Embryonic facial prominence (tissue), 1 donor: ENCODE measurements around the gene ETV7.
"Not testable (repeated sequence)": the region's sequence is repeated elsewhere in the genome, so short reads cannot be mapped to it uniquely, and the experiment has no call there.

ENCODE experiments used
- DNase-seq: peaks from one replicate; pipeline ENCODE4 v3.0.0-alpha.2; 2016; ENCODE audit errors: extremely low spot score

The ETV7 gene

DNA sequence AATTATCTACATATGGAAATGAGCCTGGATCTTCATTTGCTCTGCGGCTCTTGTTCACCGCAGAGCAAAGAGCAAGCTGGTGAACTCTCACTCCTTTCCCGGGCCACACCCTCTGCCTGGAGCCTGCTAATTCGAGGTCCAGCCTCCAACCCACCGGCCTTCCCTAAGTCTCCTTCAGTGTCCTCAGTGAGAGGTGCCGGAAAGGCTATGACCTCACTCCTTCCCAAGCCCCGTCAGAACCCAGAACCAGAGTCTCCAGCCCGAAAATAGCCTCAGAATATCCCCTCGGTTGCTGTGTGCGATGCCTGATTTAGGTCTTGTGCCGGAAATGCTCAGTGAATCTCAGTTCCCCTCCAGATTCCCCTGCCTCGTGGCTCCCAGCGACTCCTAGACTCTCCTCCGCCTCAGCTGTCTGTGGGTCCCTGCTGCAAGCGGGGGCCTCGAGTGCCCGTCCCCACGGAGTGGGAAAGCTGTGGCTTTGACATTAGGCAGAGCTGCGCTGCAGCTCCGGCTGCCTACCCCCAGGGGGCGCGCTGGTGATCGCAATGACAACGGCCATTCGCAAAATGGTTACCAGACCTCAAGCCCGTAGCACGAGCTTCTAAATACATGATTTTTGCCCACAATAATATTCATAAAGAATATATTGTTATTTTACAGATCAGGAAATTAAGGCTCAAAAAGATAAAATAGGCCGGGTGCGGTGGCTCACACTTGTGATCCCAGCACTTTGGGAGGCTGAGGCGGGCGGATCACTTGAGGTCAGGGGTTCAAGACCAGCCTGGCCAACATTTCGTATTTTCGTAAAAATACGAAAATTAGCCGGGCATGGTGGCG, 46.6 kb downstream of the ETV7 start:
- DNase-seq, result no peak

DNA sequence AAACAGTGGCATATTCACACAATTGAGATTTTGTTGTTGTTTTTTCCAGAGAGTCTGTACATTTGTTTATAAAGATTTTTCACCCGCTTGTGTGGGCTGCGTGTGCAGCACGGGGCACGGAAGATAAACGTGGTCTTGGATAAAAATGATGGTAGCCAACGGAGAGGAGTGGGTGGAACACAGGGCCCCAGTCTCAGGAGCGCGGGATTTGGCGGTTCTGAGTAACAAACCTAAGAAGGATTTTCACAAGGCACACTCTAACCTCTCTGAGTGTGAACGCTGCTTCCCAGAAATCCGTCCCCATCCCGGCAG, 47.2 kb downstream of the ETV7 start:
- DNase-seq, result no peak

DNA sequence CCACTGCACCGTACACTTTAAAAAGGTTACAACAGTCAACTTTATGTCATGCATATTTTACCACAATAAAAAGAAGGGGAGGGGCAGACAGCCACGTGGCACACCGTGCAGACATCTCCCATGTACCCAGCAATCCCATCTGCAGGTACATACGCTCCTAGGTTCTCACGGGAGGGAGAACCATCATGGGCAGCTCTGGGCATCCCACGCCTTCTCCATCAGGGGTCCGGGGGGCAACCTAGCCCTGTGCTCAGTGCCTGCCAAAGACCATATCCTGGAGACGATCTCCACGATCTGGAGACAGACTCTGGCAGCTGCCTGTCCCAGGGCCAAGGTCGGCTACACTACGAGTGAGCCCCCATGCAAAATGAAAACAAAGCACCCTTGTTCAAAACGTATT, 48.3 kb downstream of the ETV7 start:
- DNase-seq, result no peak

DNA sequence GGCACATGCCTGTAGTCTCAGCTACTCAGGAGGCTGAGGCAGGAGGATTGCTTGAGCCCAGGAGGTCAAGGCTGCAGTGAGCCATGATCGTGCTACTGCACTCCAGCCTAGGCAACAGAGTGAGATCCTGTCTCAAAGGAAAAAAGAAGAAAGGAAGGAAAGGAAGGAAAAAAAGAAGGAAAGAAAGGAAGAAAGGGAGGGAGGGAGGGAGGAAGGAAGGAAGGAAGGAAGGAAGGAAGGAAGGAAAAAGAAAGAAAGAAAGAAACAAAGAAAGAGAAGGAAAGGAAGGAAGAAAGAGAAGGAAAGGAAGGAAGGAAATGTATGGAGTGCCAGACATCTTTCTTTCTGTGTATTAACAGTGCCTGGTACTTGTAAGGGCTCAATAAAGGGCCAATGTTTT, 49.2 kb downstream of the ETV7 start:
- DNase-seq, result not testable (repeated sequence)

DNA sequence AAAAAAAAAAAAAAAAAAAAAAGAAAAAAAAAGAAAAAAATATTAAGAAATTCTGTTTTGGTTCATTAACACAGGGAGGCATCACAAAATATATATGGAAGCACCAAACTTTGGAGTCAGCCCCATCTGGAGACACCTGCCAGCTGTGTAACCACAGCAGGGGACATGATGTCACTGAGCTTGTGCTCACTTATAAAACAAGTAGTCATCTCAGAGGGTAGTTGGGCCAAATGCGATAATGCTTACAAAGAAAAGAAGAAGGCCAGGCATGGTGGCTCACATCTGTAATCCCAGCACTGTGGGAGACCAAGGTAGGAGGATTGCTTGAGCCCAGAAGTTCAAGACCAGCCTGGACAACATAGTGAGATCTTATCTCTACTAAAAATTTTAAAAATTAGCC, 49.7 kb downstream of the ETV7 start:
- DNase-seq, result no peak

DNA sequence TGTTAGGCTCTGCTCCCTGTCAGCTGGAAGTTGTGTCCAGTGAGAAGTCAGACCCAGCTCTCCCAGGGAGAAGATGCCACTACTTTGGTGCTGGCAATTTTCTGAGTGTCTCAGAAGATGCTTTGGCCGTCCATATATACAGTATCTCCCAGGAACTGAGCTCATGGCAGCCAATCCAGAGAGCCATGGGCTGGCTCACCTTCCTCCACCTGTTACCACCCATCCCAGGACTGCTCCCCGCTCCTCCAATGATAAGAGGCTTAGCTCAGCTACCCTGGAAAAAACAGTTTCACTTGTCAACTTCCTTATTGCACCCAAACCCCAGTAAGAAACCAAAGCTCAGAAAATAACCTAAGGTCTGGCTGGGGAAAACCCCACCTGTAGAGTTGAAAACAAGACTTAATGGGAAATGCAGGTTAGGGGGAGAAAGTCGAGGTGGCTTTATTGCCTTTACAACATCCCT, 50.7 kb downstream of the ETV7 start, which contains the start of gene BNIP5:
Gene BNIP5 (minus strand): TSS at position 110 of the 463 bp plus-strand sequence. CDS start 6,198 bp downstream, outside the sequence.
- no peak for DNase-seq

DNA sequence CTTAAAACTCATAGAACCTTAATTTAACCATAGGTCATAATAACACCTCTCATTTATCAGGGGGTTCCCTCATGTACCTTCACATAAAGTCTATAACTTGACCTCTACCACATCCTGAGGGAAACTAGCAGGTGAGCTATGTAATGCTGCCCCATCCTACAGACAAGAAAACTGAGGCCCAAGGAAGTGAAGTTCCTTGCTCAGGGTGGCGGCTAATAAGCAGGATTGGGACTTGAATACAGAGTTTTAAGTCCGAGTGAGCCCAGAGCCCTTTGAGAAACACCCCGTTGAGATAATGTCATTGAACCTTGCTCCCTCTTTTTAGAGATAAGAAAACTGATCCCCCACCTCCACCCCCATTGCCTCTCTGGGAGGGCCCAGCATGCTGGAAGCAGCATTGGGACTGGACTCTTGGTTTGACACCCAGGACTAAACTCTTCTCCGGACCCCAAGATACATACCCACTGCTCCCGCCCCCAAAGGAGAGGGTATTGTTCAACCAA, 51.2 kb downstream of the ETV7 start:
- DNase-seq, result no peak

DNA sequence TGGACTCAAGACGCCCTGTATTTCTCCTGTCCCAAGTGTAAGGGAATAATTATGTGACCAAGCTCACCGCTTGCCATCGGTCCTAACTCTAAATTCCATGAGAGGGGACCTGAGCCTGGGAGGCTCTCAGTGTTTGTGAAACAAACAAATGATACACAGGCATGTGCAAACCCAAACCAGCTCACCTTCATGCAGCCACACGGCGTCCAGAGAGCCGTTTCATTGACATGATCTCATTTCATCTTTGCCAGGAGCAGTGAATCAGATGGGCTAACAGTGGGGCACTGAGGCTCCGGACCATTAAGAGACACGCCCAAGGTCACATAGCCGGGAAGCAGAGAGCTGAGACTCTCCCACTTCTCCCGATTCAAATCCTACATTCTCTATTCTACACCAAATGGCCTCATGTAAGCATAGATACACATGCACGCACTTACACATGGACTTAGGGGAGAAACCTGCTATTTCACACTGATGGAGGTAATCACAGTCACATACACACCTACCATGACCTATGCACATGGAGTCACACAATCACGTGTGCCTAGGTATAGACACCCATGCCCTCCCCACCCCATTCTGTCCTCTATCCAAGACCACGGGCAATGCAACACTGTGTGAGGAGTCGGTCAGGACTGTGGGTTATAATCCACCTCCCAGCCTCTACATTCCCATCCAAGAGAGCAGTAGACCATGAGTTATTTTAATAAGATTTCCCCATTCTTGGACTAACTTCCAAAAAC, 51.8 kb downstream of the ETV7 start:
- DNase-seq, result no peak

DNA sequence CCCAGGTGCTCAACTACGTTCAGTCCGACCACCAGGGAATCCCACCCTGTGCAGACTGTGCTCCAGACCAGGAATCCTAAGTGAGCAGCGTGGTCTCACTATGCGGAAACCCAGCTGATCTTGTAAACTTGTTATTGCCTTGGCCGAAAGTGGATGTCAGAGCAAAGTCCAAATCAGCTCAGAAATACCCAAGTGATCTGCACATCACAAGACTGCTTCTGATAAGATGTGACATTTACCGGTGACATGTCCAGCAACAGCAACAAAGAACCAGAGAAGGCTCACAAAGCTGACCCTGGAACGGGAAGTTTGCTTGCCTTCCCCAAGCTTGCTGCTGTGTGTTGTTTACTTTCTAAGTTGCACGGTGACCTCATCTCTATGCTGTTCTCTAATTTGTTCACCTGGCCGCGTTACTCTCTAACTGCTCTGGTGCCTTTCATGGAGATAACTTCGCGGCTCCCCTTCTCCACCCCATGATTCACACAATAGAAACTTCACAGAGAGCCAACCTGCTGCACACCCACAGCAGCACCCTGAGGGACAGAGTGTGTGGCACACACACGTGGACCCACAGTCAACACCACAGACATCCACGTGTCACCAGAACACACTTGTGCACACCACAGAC, 52.5 kb downstream of the ETV7 start:
- no peak for DNase-seq

DNA sequence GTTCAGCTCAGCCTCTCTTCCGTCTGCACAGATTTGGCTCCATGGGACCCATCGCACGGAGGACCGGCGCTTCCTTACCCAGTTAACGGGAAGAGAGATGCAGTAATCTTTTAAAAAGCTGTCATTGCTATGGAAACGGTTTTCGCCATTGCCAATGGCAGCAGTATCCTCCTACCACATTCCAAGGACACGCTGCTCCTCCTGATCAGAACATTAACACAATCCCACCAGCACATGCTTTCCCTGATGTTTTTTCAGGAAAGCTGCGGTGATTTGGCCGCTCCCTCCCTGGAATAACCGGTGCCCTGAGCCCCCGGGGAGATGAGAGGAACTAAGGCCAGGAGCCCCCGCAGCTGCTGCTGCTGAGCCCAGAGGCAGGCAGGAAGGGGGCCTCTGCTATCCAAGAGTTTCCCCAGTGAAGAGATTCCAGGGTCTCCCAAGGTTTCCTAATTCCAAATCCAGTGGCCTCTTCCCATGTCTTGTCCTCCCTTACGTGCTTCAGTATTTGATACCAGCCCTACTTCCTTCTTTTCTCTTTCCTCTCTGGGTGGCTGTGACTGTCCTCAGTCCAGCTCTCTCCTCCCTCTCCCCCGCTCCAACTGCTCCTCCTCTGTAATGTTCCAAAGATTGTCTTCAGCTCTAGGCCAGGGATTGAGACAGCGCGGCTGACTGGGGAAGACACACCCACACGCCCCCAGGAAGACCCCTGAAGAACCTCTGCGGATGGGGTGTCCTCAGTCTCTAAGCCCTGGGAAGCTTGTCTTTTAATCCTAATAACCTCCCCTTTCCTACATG, 53.3 kb downstream of the ETV7 start:
- no peak for DNase-seq

DNA sequence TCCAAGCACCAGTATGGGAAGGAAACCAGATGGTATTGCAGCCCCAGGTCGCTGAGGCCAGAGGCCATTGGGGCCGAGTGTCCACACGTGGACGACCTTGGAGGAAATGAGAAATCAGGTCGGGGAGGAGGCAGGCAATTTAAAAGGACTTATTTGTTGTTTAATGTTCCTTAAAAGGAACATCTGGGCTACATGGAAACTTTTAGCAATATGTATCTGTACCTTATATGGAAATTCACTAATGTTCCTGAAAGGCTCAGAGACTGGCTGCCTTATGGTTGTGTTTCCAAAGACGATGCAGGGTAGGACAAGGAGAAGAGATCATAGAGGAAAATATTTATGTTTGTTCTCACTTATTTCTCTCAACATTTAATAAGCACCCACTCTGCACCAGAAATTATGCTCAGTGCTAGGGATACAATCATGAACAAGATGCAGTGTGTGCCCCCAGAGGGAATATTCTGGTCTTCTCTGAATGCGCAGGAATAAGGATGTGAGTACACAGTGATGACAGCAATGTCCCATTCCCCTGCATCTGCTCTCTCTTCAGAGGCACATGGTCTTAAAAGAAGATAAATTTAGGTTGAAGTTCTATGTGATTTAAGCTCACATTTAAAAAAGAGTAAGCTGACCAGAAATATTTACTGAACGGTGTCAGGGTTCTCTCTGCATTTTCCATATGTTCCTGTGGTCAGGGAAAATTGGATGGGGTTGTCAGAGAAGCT, 54.1 kb downstream of the ETV7 start:
- no peak for DNase-seq

DNA sequence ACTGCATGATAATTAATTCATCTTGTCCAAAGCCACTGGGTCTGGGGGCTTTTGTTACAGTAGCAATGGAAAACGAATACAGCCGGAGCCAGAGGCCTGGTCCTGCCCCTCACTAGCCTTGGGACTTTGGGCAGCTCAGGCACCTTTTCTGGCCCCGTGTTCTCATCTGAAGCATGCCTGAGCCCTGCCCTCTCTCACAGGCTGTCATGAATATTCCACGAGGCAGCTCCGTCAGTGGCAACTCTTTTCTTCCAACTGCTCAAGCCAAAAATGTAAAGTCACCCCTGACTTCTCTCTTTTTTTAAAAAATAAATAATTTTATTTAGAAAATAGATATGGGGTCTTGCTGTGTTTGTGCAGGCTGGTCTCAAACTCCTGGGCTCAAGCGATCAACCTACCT, 56.1 kb downstream of the ETV7 start:
- no peak for DNase-seq

DNA sequence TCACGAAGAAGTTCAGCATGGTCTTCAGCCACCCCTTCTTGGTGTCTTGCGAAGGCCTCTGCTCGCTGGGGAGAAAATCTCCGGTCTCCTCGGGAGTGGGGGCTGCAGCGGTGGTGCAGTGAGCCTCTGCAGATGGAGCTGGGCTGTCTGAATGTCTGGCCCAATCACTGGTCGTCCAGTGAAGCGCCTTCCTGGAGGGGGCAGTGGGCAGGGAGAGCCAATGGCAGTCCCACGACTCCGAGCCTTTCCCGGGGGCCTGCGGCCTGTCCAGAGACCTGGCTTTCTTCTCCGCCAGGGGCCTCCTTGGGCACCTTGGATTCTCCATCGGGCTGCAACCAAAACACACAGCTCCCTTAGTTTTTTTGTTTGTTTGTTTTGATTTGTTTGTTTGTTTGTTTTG, 57.1 kb downstream of the ETV7 start:
- no peak for DNase-seq

DNA sequence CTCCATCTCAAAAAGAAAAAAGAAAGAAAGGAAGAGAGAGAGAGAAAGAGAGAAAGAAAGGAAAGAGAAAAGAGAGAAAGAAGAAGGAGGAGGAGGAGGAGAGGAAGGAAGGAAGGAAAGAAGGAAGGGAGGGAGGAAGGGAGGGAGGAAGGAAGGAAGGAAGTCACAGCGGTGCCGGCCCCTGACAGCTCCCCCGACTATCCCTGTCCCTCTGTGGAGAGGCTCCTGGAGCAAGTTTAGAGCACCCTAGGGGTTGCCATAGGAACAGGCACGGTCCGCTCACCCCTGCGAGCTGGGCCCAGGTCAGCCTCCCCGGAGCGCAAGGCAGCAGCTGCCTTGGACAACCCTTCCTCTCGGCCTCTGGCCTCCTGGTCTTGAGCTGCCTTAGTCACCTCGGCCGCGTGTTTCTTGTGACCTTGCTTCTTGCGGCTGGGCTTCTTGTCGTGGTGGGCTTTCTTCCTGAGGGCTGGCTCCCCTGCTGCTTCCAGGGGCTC, 57.6 kb downstream of the ETV7 start:
- DNase-seq, result no peak

DNA sequence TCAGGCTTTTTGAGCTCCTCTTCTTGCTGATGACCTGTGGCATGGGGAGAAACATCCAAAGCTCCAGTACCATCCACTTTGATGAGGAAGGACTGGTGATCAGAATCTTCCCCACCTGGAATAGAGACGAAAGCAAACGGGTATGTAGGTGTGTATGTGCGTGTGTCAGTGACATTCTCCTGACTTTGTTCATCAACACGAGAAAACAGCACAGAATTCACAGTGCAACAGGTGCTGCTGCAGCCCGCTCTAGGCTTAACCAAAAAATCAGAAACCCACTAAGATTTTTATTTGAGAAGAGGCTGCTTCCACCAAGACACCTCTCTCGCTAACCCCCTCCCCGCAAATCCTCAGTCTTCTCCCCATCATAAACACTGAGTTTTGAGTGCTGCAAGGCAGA, 58.9 kb downstream of the ETV7 start:
- no peak for DNase-seq

DNA sequence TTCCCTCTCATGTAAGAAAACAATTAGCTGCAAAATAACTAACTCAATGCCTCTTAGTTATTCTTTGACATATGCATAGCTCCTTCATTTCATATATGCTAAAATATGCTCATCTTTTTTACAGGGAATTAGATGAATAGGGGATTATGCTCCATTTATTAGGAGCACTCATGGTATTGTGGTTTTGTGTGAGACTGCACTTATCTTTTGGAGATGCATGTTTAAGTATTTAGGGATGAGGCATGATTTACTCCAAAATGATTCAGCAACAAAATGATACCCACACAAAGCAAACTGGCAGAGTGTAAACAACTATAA, 59.6 kb downstream of the ETV7 start:
- no peak for DNase-seq

DNA sequence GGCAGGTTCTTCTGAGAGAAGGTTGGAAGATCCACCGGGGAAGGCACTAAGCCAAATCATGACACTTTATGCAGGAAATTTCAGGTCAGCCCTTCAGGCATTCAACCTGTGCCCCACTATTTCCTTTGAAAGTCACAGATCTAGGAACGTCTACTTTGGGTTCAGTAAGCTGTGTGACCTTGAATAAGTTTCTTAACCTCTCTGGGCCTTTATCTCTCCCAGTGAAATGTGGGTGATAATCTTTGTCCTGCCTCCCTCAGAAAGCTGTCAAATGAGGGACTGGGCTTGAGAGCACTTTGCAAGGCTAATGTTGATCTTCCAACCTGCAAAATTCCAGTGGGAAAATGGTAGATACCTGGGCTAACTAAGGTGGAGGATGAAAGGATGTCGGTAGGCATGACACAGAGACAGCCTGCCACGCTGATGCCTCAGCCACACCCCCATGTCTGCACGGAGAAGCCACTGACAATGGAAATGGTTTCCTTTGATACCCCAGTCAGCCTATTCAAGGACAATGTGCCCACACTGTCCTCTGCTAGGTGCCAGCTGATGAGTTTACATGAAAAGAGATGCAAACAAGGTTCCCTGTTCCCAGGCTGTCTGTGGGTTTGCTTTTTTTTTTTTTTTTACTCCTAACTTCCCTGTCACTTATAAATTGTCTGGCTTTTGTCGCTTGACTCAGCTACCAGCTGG, 60.1 kb downstream of the ETV7 start:
- DNase-seq, result no peak

DNA sequence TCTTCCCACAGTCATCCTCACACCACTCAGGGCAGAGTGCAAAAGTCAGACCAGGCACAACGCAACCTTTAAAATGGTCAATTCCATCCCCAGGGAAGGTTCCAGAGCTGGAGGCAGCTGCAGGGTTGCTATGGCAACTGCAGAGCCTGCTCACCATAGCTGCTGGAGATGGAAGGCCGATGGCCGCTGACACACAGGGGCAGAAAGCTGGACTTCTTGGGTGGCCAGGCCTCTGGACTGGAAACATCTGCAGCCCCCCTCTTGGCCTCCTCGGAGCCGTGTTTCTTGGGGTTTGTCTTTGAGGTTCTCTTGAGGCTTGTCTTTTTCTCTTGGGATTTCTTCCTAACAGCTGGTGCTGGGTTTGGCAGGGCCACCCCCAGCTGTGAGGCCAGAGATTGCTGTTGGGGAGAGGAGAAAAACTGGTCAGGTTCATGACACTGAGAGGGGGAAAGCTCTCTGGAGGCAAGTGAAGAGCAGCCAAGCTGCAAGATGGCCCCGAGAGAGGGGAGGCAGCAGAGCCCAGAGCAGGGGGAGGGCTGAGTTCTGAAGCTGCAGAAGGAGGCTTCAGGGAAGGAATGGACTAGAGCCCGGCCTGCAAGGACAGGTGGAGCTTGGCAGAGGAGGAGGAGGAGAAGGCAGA, 61.0 kb downstream of the ETV7 start:
- DNase-seq, result no peak

DNA sequence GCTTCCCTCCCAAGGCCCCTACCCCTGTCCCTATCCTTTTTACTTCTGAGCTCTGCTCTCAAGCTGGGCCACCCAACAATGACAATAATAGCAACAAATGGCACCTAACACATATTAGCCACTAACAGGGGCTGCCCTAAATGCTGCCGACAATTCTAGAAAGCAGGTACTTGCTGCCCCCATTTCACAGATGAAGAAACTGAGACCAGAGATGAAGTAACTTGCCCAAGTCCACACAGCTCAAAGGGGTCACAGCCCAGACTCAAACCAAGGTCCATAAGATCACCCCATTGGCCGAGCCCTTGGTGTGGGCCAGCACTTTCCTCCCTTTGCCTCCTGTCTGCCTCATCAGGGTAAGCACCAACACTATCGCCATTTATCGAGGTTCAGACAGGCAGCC, 62.8 kb downstream of the ETV7 start:
- no peak for DNase-seq

DNA sequence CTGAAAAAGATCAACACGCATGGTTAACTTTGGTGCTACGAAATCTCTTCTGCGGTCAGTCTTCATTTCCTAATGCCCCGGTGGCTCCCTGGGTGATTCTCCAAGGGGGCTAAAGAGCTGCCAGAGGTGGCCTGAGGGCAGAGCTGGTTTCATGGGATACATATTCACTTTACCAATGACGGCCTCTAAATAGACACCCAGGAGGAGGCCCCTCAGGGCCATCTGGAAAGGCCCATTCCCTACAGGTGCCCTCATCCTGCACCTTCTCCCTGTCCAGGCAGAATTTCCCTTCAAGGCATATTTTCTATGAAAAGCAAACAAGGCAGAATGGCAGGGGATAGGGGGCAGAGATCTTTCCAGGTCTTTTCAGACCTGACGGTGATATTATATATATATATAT, 63.3 kb downstream of the ETV7 start:
- DNase-seq, result no peak
